Measurements from ENCODE around the gene ERP27.

GRCh38 chr12:14988035-14988434 is 49.7 kb upstream of the ERP27 start:
- TF ChIP-seq CTCF (IDR thresholded peaks at IDR 0.05) (no peak), POLR2A (IDR thresholded peaks at IDR 0.05) (no peak)

Data from adrenal gland (tissue), 5 donors.